GM12878 (cell line): ENCODE measurements around the gene ZNF444.

Experiments used
- CHD1 ChIP-seq: IDR thresholded peaks from 2 replicates; pipeline ENCODE4 v1.6.1; 2012; ENCODE audit warnings: low read depth, low read length, improper control_type of control experiment
- CTCF ChIP-seq, 3 experiments: IDR thresholded peaks in 2 of 3; conservative IDR thresholded peaks in 1 of 3; 2 replicates each; pipeline ENCODE4 v1.5.1; 2011; ENCODE audit warnings: low read depth in 3 of 3, low read length in 3 of 3, mild to moderate bottlenecking in 3 of 3, control low read depth in 2 of 3, moderate library complexity in 2 of 3, inconsistent platforms in 1 of 3, mixed read lengths in 1 of 3; ENCODE audit not compliant: control insufficient read depth in 2 of 3, insufficient read depth in 1 of 3; ENCODE audit errors: extremely low read depth in 1 of 3
- EP300 ChIP-seq, 2 experiments: fragments of 150-350 bp in 1 of 2; IDR thresholded peaks; 2 replicates each; pipeline ENCODE4 v1.6.1; 2011 to 2012; ENCODE audit warnings: low read depth in 2 of 2, low read length in 2 of 2, borderline replicate concordance in 1 of 2, improper control_type of control experiment in 1 of 2, inconsistent platforms in 1 of 2; ENCODE audit not compliant: control insufficient read depth in 1 of 2
- ESRRA ChIP-seq: IDR thresholded peaks from 2 replicates; pipeline ENCODE4 v1.6.1; 2012; ENCODE audit warnings: mild to moderate bottlenecking, low read length, improper control_type of control experiment
- MAX ChIP-seq: IDR thresholded peaks from 2 replicates; pipeline ENCODE4 v1.6.1; 2012; ENCODE audit warnings: low read depth, low read length, improper control_type of control experiment
- MXI1 ChIP-seq: fragments of 150-350 bp; IDR thresholded peaks from 2 replicates; pipeline ENCODE4 v1.6.1; 2011; ENCODE audit warnings: low read depth, mild to moderate bottlenecking, inconsistent platforms, low read length, improper control_type of control experiment

- no peak for TF ChIP-seq MAX
- no peak for TF ChIP-seq CHD1
- TF ChIP-seq EP300 (IDR thresholded peaks at IDR 0.05; ENCODE audit: borderline replicate concordance in 1 of 2, control insufficient read depth in 1 of 2, low read depth in 2 of 2, low read length in 2 of 2), result no peak
- no peak for TF ChIP-seq MXI1
- no peak for TF ChIP-seq CTCF (IDR thresholded peaks at IDR 0.05 in 2 of 3, conservative IDR thresholded peaks at IDR 0.05 in 1 of 3; ENCODE audit: control insufficient read depth in 2 of 3, extremely low read depth in 1 of 3, insufficient read depth in 1 of 3, low read depth in 3 of 3, low read length in 3 of 3)
- no peak for TF ChIP-seq ESRRA
Observed at GRCh38 chr19:56131651-56132050, 9.4 kb upstream of the ZNF444 start.
